ENCODE results near the gene RGCC.
A peak's percentile ranks its signal among the peaks of the same experiment; 100 is the strongest.
"Not testable (repeated sequence)": the region's sequence is repeated elsewhere in the genome, so short reads cannot be mapped to it uniquely, and the experiment has no call there.

Gene RGCC

DNA sequence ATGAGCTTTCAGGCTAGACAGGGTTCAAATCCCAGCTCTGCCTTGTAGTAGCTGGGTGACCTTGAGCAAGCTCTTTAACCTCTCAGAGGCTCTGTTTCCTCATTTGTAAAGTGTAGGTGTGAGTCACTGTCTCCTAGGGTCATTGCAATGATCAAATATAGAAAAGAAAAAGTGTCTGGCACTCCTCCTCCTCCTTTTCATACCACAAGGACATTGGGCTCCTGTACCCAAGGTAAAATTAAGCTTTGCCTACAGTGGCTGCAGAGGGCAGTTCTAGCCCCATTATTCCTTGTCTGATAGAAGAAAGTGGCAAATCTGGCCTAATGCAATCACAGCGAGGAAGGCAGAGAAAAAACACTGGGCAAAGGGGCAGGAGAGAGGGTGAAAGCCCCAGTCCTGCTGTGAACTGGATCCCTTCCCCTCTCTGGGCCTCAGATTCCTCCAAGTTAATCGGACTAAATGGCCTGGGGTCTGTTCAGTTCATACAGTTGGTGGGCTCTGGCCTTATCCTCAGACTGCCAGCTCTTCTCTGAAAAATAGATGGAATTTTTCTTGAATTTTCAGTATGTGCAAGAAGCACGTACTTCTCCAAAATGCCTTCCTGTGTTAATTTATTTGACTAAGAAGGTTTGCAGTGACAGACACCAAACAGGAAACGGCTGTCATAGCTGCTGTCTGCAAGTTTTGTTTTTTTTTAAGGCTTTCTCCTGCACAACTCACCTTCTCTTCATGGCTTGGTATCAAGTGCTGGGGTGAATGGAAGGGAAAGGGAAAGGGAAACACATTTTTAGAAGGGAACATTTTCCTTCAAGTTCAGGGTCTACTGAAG lies 35.3 kb downstream of the RGCC start:
- FAIRE-seq: no peak

GRCh38 chr13:41494202-41494601 lies 36.9 kb downstream of the RGCC start:
- no peak for FAIRE-seq

GRCh38 chr13:41495044-41495443 lies 37.7 kb downstream of the RGCC start:
- FAIRE-seq: no peak

DNA sequence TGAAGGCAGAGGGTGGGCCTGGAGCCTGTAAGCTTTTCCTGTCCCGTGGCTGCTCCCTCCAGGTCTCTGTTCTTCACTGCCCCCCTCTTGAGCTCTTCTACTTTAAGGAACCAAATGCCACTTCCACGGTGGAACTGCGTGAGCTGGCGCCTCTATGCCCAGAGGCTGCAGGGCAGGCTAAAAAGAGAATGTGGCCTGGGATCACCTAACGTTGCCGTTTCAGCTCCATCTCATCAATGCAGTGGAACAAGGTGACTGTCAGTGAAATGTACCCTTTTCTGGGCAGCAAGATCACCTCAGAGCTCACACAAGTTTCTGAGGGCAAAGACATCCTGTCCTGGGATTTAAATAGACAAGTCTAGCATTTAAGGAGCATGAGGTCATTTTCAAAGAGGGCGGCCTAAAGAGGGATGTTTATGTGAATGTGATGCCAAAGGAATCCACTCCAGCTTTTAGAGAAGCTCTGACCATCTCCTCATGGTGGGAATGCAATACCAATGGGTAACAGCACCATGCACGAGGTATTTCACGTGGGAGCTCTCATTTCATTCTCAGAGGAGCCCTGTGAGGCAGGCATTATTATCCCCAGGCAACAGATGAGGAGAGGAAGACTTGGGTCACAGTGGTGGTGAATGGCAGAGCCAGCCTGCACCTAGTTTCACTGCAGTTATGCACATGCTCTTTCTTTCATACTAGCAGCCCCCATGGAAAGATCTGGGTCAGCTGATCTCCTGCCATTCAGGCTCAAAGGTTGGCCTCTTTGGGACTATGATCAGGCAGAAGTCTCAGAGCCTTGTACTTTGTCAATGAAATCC lies 39.3 kb downstream of the RGCC start:
- FAIRE-seq: no peak

- FAIRE-seq: no peak
Measured at GRCh38 chr13:41497436-41497835, 40.1 kb downstream of the RGCC start.

DNA sequence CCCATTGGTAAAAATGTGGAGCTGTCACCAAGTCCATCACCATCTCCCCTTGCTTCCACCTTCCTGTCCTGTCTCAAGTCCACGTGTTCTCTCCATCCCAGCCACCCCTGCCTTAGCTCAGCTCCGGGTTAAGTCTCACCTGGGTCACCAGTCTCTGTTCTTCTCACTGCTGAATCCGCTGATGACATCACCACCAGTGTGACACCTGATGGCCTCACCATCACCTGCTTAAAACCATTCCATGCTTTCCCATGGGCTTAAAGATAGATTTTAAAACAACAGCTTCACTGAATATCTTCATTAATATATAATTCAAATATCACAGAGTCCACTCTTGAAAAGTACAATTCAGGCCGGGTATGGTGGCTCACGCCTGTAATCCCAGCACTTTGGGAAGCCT lies 42.1 kb downstream of the RGCC start:
- FAIRE-seq: no peak

DNA sequence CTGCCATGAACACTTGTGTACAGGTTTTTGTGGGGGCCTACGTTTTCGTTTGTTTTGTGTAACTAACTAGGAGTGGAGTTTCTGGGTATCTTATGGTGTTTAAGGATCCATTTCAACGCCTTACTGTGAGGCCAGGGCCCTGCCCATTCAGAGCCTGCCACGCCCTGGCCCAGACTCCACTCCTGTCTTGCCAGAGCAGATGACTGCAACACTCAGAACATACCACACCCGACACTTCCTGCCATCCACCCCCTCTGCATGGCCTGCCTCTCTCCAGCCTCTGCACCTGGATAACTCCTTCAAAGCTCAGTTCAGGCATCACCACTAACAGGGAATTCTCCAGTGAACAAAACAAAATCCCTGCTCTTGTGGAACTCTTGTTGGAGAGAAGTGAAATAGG lies 43.2 kb downstream of the RGCC start:
- no peak for FAIRE-seq

DNA sequence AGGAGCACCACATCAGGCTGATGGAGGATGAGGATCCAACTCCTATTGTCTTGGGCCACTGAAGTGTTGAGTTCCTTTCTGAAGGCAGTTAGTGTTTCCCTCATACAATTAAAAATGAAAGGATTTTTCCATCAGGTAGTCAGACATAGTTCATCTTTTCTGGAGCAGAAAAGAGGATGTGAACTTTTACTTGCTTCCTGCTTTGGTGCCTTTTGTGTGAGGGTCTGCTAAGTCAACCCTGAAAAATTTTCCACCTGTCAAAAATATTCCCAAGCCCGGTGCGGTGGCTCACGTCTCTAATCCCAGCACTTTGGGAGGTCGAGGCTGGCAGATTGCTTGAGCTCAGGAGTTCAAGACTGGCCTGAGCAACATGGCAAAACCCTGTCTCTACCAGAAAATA lies 43.9 kb downstream of the RGCC start:
- FAIRE-seq: no peak

DNA sequence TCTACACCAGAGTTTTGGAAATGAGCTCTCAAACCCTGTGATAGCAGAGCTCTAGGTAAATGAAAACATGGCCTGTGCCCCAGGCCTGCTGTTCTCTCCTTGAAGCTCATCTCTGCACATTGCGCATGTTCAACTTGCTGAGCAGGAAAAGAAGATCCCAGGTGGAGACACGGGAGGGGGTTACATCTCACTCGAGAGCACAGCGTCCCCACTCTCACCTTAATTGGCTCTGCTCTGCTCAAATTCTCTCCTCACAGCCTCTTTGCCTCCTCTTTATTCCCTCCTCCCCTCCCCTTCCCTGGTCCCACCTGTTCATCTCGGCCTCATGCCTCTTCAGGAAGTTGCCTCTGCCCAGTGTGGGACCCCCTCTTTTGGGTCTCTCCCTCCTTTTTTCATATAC lies 44.7 kb downstream of the RGCC start:
- FAIRE-seq: no peak

DNA sequence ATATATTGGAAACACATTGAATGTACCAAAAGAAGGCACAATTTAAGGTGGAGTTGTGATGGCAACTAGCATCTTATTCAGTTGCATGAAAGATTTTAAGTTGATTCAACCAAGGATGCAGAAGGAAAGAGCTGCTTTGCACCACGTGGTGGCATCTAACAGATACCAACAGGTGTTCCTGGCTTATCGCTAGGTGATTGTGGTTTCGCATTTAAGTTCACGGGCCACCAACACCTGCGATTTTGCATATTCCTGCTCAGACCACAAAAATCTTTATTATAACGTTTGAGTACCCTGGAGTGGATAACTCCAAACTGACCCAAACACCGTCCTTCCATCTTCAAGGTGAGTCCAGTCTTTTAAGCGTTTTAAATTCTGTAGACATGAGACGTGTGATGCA lies 45.3 kb downstream of the RGCC start:
- FAIRE-seq: no peak

DNA sequence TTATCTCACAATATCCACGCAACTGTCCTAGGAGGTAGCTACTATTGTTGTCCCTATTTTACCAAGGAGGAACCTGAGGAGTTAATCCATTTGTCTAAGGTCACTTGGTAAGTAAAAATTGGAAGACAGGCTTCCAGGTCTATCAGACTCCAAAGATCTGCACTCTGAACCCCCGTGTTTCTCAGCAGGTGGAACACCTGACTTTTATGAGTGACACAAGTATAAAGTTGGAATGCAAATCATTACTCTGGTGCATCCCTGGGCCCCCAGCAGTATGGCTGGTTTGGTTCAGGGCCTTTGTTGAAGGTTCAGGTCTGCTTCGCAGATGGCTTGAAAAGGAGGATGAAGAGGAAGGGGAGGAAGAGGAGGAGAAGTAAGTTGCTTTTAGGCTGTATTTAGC lies 46.0 kb downstream of the RGCC start:
- no peak for FAIRE-seq

GRCh38 chr13:41504657-41505056 lies 47.3 kb downstream of the RGCC start:
- FAIRE-seq: not testable (repeated sequence)

- FAIRE-seq: no peak
Measured at GRCh38 chr13:41505209-41505835, 48.0 kb downstream of the RGCC start.

- no peak for FAIRE-seq
Measured at GRCh38 chr13:41506312-41506711, 49.0 kb downstream of the RGCC start.

DNA sequence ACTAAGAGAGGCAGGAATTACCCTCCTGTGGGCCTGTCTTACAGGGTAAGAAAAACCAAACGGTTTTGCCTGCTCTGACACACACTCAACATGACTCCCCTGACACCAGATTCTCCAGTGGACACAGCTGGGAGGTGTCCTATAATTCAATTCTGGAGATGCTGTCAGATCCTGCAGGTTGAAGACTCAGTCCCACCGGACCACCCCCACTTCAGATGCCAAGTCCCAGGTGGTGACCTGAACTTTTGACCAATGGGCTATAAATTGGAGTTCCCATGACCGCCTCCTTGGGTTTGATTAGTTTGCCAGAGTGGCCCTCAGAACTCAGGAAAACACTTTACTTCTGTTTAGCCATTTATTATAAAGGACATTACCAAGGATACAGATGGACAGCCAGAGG lies 52.6 kb downstream of the RGCC start:
- FAIRE-seq: no peak

DNA sequence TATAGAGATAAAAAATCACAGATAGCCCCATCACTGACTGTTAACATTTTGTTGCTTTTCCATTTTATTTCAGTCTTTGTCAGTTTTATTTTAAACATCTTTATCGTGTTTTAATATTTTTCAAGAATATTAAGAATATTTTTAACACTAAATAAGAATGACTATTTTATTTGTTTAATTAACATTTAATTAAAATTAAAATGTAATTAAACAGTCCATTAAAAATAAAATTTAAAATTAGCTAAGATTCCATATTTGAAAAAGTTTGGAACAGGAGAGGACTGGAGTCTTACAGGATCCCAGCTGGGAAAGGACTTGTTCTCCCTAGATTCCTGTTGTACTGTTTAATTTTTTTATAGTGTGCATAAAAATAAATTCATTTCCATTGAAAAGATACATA lies 54.5 kb downstream of the RGCC start:
- FAIRE-seq: peak; percentile 80

DNA sequence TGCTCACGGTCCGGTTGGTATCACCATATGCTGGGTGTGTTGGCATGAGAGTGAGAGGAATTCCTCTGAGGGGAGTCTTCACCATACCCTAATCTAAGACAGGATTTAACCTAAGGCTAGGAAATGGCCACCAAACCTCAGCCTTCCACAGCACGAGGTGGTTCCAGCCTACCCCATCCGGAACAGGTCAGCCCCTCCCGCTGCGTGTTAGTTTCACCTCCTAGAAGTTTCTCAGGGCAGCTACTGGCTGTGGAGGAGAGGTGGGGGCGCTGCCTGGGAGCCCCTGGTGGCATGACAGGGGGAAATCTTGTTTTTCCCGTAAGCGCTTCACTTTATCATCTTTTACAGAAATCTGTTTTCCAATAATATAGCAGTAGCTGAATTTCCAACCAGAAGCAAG lies 55.1 kb downstream of the RGCC start:
- FAIRE-seq: no peak

DNA sequence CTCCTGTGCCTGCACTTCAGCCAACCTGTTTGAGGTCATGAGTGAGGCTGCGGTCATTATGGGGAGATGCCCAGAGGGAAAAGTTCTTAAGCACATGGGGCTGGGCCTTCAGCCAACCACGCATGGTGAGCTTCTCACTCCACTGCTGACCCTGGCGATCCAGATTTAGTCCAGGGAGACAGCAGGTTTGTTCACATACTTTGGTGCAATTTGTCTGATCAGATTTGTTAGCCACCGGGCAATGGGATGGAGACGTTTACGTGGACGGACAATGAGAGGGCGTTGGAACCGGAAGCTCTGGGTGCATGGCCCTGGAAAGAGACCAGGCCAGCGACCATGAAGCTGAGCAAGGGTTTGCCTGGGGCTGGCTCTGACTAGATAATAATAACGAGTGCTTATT lies 56.2 kb downstream of the RGCC start:
- FAIRE-seq: no peak

GRCh38 chr13:41514853-41515395 lies 57.6 kb downstream of the RGCC start:
- no peak for FAIRE-seq

- FAIRE-seq: no peak
Measured at GRCh38 chr13:41515491-41516139, 58.3 kb downstream of the RGCC start.

- no peak for FAIRE-seq
Measured at GRCh38 chr13:41516166-41516565, 58.8 kb downstream of the RGCC start.

GRCh38 chr13:41516760-41517159 lies 59.4 kb downstream of the RGCC start:
- FAIRE-seq: no peak
